ENCODE measurements around the gene SEC22C.

SEC22C gene

GRCh38 chr3:42539871-42540714, 41.7 kb downstream of the SEC22C start:
- FAIRE-seq (no peak), DNase-seq (ENCODE audit: insufficient read length, low spot score) (peak; percentile 52)

GRCh38 chr3:42537350-42537749, 44.4 kb downstream of the SEC22C start:
- no peak for DNase-seq (ENCODE audit: insufficient read length, low spot score)
- FAIRE-seq = no peak

- no peak for FAIRE-seq
- peak; percentile 29 for DNase-seq (ENCODE audit: insufficient read length, low spot score)
Measured at GRCh38 chr3:42535981-42536784, 45.6 kb downstream of the SEC22C start.

- DNase-seq (ENCODE audit: insufficient read length, low spot score) (no peak), FAIRE-seq (no peak)
Measured at GRCh38 chr3:42533161-42533897, 48.4 kb downstream of the SEC22C start.

- no peak for FAIRE-seq
- no peak for DNase-seq (ENCODE audit: insufficient read length, low spot score)
Measured at GRCh38 chr3:42532229-42532628, 49.5 kb downstream of the SEC22C start.

- FAIRE-seq = no peak
- no peak for DNase-seq (ENCODE audit: insufficient read length, low spot score)
Measured at GRCh38 chr3:42531470-42531869, 50.3 kb downstream of the SEC22C start.

GRCh38 chr3:42530073-42530472, 51.7 kb downstream of the SEC22C start:
- FAIRE-seq (peak; percentile 40), DNase-seq (ENCODE audit: insufficient read length, low spot score) (no peak)

GRCh38 chr3:42529468-42529867, 52.3 kb downstream of the SEC22C start:
- FAIRE-seq = no peak
- no peak for DNase-seq (ENCODE audit: insufficient read length, low spot score)

- no peak for FAIRE-seq
- DNase-seq (ENCODE audit: insufficient read length, low spot score) = no peak
Measured at GRCh38 chr3:42527368-42527917, 54.3 kb downstream of the SEC22C start.

GRCh38 chr3:42526616-42527367, 55.0 kb downstream of the SEC22C start:
- FAIRE-seq = no peak
- DNase-seq (ENCODE audit: insufficient read length, low spot score) = no peak

- FAIRE-seq (no peak), DNase-seq (ENCODE audit: insufficient read length, low spot score) (no peak)
Measured at GRCh38 chr3:42525736-42526345, 55.9 kb downstream of the SEC22C start.

GRCh38 chr3:42525212-42525611, 56.6 kb downstream of the SEC22C start:
- FAIRE-seq = no peak
- DNase-seq (ENCODE audit: insufficient read length, low spot score) = no peak

GRCh38 chr3:42524751-42525150, 57.0 kb downstream of the SEC22C start:
- FAIRE-seq (no peak), DNase-seq (ENCODE audit: insufficient read length, low spot score) (no peak)

- no peak for FAIRE-seq
- DNase-seq (ENCODE audit: insufficient read length, low spot score) = no peak
Measured at GRCh38 chr3:42520906-42521305, 60.9 kb downstream of the SEC22C start.

GRCh38 chr3:42520336-42520735, 61.4 kb downstream of the SEC22C start:
- no peak for DNase-seq (ENCODE audit: insufficient read length, low spot score)
- FAIRE-seq = no peak

GRCh38 chr3:42519568-42519962, 62.2 kb downstream of the SEC22C start:
- FAIRE-seq = no peak
- no peak for DNase-seq (ENCODE audit: insufficient read length, low spot score)

- no peak for FAIRE-seq
- no peak for DNase-seq (ENCODE audit: insufficient read length, low spot score)
Measured at GRCh38 chr3:42518800-42519567, 62.8 kb downstream of the SEC22C start.

- DNase-seq (ENCODE audit: insufficient read length, low spot score) (no peak), FAIRE-seq (no peak)
Measured at GRCh38 chr3:42517117-42517516, 64.7 kb downstream of the SEC22C start.

GRCh38 chr3:42516443-42516842, 65.3 kb downstream of the SEC22C start:
- DNase-seq (ENCODE audit: insufficient read length, low spot score) = no peak
- no peak for FAIRE-seq

Measured in HTR-8/SVneo (cell line).